Lung (tissue), 12 donors: ENCODE measurements around the gene SIL1. TPM values are rescaled to one million over a fixed set of nuclear protein-coding genes. Genes with fewer than 3 reads are reported as not detected.

Source experiments
- ATAC-seq: fragments of 200-7000 bp; cut with Tn5 transposase; one replicate; pipeline ENCODE4 v1.9.1; 2020; ENCODE audit warnings: moderate number of reproducible peaks; ENCODE audit not compliant: insufficient read depth, low FRiP score
- DNase-seq, 3 donors: peaks; one replicate each; pipeline ENCODE4 v3.0.0-alpha.2; 2013 to 2017
- H3K27ac ChIP-seq, 2 donors: one replicate each; pipeline ENCODE4 v1.5.1; 2013; ENCODE audit warnings: mild to moderate bottlenecking in 2 of 2, moderate library complexity in 2 of 2, control low read depth in 1 of 2, inconsistent platforms in 1 of 2, low read depth in 1 of 2, low read length in 1 of 2
- H3K27me3 ChIP-seq, 3 donors: one replicate each; pipeline ENCODE4 v1.5.1; 2013; ENCODE audit warnings: low read length in 2 of 3; ENCODE audit not compliant: control insufficient read depth in 3 of 3, insufficient read depth in 3 of 3
- H3K36me3 ChIP-seq, 4 donors: one replicate each; pipeline ENCODE4 v1.5.1; 2013; ENCODE audit warnings: low read length in 4 of 4, mild to moderate bottlenecking in 1 of 4, moderate library complexity in 1 of 4; ENCODE audit not compliant: control insufficient read depth in 4 of 4, insufficient read depth in 4 of 4
- H3K4me1 ChIP-seq, 5 donors: one replicate each; pipeline ENCODE4 v1.5.1; 2013; ENCODE audit warnings: low read length in 5 of 5, mild to moderate bottlenecking in 2 of 5, moderate library complexity in 1 of 5; ENCODE audit not compliant: control insufficient read depth in 5 of 5, insufficient read depth in 5 of 5
- H3K4me3 ChIP-seq: one replicate; pipeline ENCODE4 v1.5.1; 2013; ENCODE audit warnings: mild to moderate bottlenecking, control low read depth, moderate library complexity
- H3K9ac ChIP-seq, 2 donors: one replicate each; pipeline ENCODE4 v1.5.1; 2013; ENCODE audit warnings: low read length in 2 of 2, control low read depth in 1 of 2; ENCODE audit not compliant: insufficient read depth in 1 of 2
- H3K9me3 ChIP-seq, 4 donors: one replicate each; pipeline ENCODE4 v1.5.1; 2013; ENCODE audit warnings: low read length in 3 of 4, mild to moderate bottlenecking in 1 of 4, moderate library complexity in 1 of 4; ENCODE audit not compliant: control insufficient read depth in 4 of 4, insufficient read depth in 3 of 4
- CTCF ChIP-seq: IDR thresholded peaks from 2 replicates; pipeline ENCODE4 v1.5.1; 2012; ENCODE audit warnings: mild to moderate bottlenecking; ENCODE audit errors: control extremely low read depth, extremely low read depth
- WGBS, 2 donors: extraction: QIAGEN DNeasy Blood & Tissue Kit; methylation state at CpG; one replicate each; pipeline ENCODE4 v1.1.7; 2013; 5-methylcytosine and 5-hydroxymethylcytosine counted together
- polyA plus RNA-seq, 2 donors: library from polyadenylated mRNA; stranded (reverse); fragments of 200-250 nt; gene quantifications; one replicate each; pipeline ENCODE4 v1.2.1, GENCODE V29; 2013
- total RNA-seq, 2 donors: library from RNA; depleted of rRNA in 1 of 2; stranded (reverse); fragments of >200 nt in 1 of 2; gene quantifications; one replicate each; pipeline ENCODE4 v1.2.1, GENCODE V29; 2014 to 2021
- donor health status: control.
- donor health status: control.
- donor health status: Bipolar disorder and iron deficiency.
- donor health status: healthy.
- donor health status: DM: yes; HTN: yes; CAD: no.

The SIL1 gene
- total and polyA plus RNA-seq, 4 donors, result 38.5 to 109 (median 78.4) TPM

DNA sequence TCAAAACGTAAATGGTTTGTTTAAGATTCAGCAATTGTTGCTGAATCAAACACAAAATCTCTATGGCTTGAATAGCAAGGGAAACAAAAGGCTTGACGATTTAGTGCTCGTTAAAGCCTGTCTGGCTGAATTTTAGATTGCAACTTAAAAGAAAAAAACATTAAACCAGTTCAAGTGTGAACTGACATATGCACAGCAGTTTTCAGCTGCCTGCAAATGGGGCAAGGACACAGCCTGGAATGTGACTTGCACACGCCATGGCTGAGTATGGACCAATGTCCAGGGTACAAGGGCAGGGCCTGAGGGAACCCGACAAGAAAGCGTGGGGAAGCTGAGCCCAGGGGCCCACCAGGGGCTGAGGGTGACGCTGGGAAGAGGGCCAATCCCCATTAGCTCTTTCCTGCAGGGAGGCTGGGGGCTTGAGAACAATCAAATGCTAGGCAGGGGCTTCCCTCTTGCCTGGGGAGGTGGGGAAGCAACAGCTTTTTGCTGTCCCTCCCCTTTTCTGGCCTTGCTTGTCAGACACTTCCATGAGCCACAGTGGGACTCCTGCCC is 233.4 kb downstream of the SIL1 start:
- WGBS, 2 donors, result 65 to 68% methylated on average over 7 of the region's 7 CpGs
- no peak for TF ChIP-seq CTCF

DNA sequence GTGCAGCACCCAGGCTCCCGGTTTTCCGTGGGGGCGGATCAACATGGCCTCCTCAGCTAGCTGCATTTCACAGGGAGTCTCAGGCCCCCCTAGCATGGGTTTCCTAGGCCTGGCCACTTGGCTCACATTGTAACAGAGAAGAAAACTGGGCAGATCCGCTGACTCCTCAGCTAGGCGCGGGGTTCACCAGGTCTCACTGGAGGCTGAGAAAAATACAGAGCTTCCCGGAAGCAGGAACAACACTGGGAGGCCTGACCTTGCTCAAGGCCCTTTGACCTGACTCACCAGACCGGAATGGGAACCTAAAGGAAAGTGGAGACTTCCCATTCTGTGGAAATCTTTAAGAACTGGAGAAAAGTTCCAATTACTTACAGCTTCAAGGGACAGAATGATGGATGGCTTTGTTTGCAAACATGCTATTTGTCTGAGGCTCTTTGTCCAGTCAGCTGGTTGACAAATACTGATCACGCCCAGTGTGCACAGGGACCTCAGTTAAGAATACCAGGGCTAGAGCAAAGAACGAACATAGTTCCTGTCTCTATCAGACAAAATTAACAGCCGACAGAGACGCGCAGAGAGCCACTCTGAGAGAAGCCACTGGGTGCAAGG is 234.3 kb downstream of the SIL1 start:
- ATAC-seq (no peak), DNase-seq (peak in 1 of 3 donors; percentile 22)
- no peak overlapping the region for H3K4me3 ChIP-seq
- no peaks in the 10 kb centered on the region for H3K27me3 ChIP-seq
- H3K9me3 ChIP-seq, result no peaks in the 10 kb centered on the region
- H3K27ac ChIP-seq, result no peak overlapping the region
- peaks cover 0 to 57% (median 33%) of the 10 kb centered on the region in 5 donors for H3K4me1 ChIP-seq
- peak overlapping the region in 1 of 2 donors; percentile 54 for H3K9ac ChIP-seq
- H3K36me3 ChIP-seq, result no peaks in the 10 kb centered on the region
- no peak for TF ChIP-seq CTCF
- WGBS, 2 donors, result 81 to 86% methylated on average over 13 of the region's 13 CpGs

More for the DNA sequence above, 233.4 kb downstream of the SIL1 start:
- ATAC-seq, result no peak
- no peak overlapping the region for H3K4me3 ChIP-seq
- H3K9me3 ChIP-seq, result no peaks in the 10 kb centered on the region
- no peak overlapping the region for H3K27ac ChIP-seq
- peak; percentile 78 to 84 (median 83) for DNase-seq
- peaks cover 0 to 57% (median 33%) of the 10 kb centered on the region in 5 donors for H3K4me1 ChIP-seq
- H3K27me3 ChIP-seq, result no peaks in the 10 kb centered on the region
- H3K9ac ChIP-seq, result peak overlapping the region in 1 of 2 donors; percentile 54
- H3K36me3 ChIP-seq, result no peaks in the 10 kb centered on the region

- peaks cover 0 to 57% (median 33%) of the 10 kb centered on the region in 5 donors for H3K4me1 ChIP-seq
- H3K36me3 ChIP-seq, result no peaks in the 10 kb centered on the region
- no peak overlapping the region for H3K4me3 ChIP-seq
- ATAC-seq, result no peak
- H3K9ac ChIP-seq, result no peak overlapping the region
- 91 to 92% methylated on average over 4 of the region's 4 CpGs for WGBS, 2 donors
- TF ChIP-seq CTCF, result no peak
- peak in 2 of 3 donors; percentile 45 to 48 for DNase-seq
- H3K27ac ChIP-seq, result no peak overlapping the region
- no peaks in the 10 kb centered on the region for H3K9me3 ChIP-seq
- H3K27me3 ChIP-seq, result no peaks in the 10 kb centered on the region
Measured at GRCh38 chr5:138962614-138963370, 235.4 kb downstream of the SIL1 start.
